ENCODE data around the gene ZNF385B. TPM values are rescaled to one million over a fixed set of nuclear protein-coding genes. Genes with fewer than 3 reads are reported as not detected.
A peak's percentile ranks its signal among the peaks of the same experiment; 100 is the strongest.

Gene ZNF385B
- total RNA-seq, 1 donor: 1.1 TPM

DNA sequence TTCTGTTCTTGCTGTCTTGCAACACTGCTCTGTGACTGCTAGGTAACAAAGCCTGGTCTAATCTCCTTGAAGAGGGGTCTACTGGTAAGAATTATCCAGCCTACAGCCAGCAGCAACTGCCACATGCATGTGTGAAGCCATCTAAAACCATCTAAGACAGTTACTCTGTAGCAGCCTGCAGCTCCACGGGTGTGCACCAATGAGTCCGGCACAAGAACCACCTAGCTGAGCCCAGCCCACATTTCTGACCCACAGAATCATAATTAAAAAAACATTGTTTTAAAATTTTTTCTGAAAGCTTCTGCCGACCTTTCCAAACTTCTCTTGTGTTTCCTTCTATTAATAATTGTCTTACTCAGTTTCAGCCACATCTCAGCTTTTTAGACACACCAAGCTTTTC is 102.8 kb downstream of the ZNF385B start:
- Histone ChIP-seq H2AFZ (ENCODE audit: low read length) (no peak overlapping the region), H3K36me3 (ENCODE audit: insufficient read depth, low read length) (no peaks in the 10 kb centered on the region), H3K9me3 (ENCODE audit: low read depth, low read length) (no peaks in the 10 kb centered on the region), H3K79me2 (ENCODE audit: insufficient read depth, low read length) (no peaks in the 10 kb centered on the region), H3K27me3 (ENCODE audit: insufficient read depth, low read length) (no peaks in the 10 kb centered on the region), H3K4me3 (ENCODE audit: insufficient read depth, low read length) (no peak overlapping the region), H3K27ac (ENCODE audit: low read depth, low read length) (no peak overlapping the region), H4K20me1 (ENCODE audit: insufficient read depth, low read length) (no peaks in the 10 kb centered on the region), H3K4me2 (ENCODE audit: insufficient read depth, low read length) (no peak overlapping the region), H3K4me1 (ENCODE audit: insufficient read depth, low read length) (no peaks in the 10 kb centered on the region)
- TF ChIP-seq, protein P1, sequence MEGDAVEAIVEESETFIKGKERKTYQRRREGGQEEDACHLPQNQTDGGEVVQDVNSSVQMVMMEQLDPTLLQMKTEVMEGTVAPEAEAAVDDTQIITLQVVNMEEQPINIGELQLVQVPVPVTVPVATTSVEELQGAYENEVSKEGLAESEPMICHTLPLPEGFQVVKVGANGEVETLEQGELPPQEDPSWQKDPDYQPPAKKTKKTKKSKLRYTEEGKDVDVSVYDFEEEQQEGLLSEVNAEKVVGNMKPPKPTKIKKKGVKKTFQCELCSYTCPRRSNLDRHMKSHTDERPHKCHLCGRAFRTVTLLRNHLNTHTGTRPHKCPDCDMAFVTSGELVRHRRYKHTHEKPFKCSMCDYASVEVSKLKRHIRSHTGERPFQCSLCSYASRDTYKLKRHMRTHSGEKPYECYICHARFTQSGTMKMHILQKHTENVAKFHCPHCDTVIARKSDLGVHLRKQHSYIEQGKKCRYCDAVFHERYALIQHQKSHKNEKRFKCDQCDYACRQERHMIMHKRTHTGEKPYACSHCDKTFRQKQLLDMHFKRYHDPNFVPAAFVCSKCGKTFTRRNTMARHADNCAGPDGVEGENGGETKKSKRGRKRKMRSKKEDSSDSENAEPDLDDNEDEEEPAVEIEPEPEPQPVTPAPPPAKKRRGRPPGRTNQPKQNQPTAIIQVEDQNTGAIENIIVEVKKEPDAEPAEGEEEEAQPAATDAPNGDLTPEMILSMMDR (IDR thresholded peaks at IDR 0.05; ENCODE audit: extremely low read depth, low read depth, low read length): no peak
- DNase-seq (ENCODE audit: insufficient read length, low spot score, missing footprints): no peak

DNA sequence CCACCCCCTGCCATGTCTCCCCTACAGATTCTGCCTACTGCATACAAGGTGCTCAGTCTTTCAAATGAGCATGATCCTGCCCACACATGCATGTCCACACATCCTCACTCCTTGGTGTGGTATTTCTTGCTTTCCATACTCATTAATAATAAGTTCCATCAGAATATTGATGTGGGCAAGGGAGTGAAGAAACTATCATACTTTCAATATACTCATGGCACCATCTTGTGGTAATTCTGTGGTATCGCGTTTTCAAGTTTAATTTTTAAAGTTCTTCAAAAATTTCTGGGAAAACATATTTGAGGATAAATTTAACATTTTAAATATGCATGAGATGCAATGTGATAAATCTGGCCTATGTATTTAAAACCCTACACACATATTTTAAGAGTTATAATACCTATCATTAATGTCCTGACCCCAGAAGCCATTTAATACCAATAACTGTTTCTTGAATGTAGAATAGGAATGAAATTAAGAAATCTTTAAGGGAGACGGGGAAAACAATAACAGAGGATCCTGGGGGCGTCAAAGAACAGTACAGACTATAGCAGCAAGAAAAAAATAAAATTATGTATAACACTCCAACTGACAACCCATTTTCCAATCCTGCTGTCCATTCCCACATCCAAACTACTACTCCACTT is 110.1 kb downstream of the ZNF385B start:
- H3K4me1 ChIP-seq (ENCODE audit: insufficient read depth, low read length): peaks cover 4% of the 10 kb centered on the region
- TF ChIP-seq, protein P1 (IDR thresholded peaks at IDR 0.05; ENCODE audit: extremely low read depth, low read depth, low read length): peak; percentile 63

GRCh38 chr2:179749210-179749609 is 112.2 kb downstream of the ZNF385B start:
- H3K4me3 ChIP-seq (ENCODE audit: insufficient read depth, low read length): no peak overlapping the region
- no peak overlapping the region for H3K27ac ChIP-seq (ENCODE audit: low read depth, low read length)
- H3K4me1 ChIP-seq (ENCODE audit: insufficient read depth, low read length): peaks cover 8% of the 10 kb centered on the region
- H3K9me3 ChIP-seq (ENCODE audit: low read depth, low read length): no peaks in the 10 kb centered on the region
- no peaks in the 10 kb centered on the region for H3K27me3 ChIP-seq (ENCODE audit: insufficient read depth, low read length)
- no peak overlapping the region for H3K4me2 ChIP-seq (ENCODE audit: insufficient read depth, low read length)
- no peaks in the 10 kb centered on the region for H4K20me1 ChIP-seq (ENCODE audit: insufficient read depth, low read length)
- no peak overlapping the region for H2AFZ ChIP-seq (ENCODE audit: low read length)
- DNase-seq (ENCODE audit: insufficient read length, low spot score, missing footprints): no peak
- no peaks in the 10 kb centered on the region for H3K36me3 ChIP-seq (ENCODE audit: insufficient read depth, low read length)
- no peaks in the 10 kb centered on the region for H3K79me2 ChIP-seq (ENCODE audit: insufficient read depth, low read length)
- TF ChIP-seq, protein P1 (IDR thresholded peaks at IDR 0.05; ENCODE audit: extremely low read depth, low read depth, low read length): no peak

More for the DNA sequence above, 110.1 kb downstream of the ZNF385B start:
- H3K4me3 ChIP-seq (ENCODE audit: insufficient read depth, low read length): no peak overlapping the region
- H3K27me3 ChIP-seq (ENCODE audit: insufficient read depth, low read length): no peaks in the 10 kb centered on the region
- H3K79me2 ChIP-seq (ENCODE audit: insufficient read depth, low read length): no peaks in the 10 kb centered on the region
- H2AFZ ChIP-seq (ENCODE audit: low read length): no peak overlapping the region
- H3K36me3 ChIP-seq (ENCODE audit: insufficient read depth, low read length): no peaks in the 10 kb centered on the region
- H3K4me2 ChIP-seq (ENCODE audit: insufficient read depth, low read length): no peak overlapping the region
- no peaks in the 10 kb centered on the region for H3K9me3 ChIP-seq (ENCODE audit: low read depth, low read length)
- H4K20me1 ChIP-seq (ENCODE audit: insufficient read depth, low read length): no peaks in the 10 kb centered on the region
- H3K27ac ChIP-seq (ENCODE audit: low read depth, low read length): no peak overlapping the region
- no peak for DNase-seq (ENCODE audit: insufficient read length, low spot score, missing footprints)

DNA sequence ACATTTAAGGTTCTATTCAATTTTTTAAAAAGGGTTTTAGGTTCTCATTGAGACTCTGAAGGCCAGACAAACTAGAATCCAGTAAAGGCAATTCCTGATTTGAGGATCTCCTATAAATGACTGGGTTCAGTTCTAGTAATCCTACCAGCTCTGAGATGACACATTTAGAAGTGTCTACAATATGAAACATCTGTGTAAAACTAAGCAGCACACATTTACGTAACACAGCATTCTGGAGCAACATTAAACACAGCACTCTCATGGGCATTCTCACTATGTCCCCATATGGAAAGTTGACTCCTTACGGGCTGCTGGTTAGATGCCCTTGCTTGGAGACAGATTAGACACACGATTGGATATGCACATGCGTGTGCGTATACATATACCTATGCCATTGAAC is 114.4 kb downstream of the ZNF385B start:
- no peak for DNase-seq (ENCODE audit: insufficient read length, low spot score, missing footprints)
- H3K4me2 ChIP-seq (ENCODE audit: insufficient read depth, low read length): no peak overlapping the region
- H3K36me3 ChIP-seq (ENCODE audit: insufficient read depth, low read length): no peaks in the 10 kb centered on the region
- no peaks in the 10 kb centered on the region for H3K9me3 ChIP-seq (ENCODE audit: low read depth, low read length)
- no peaks in the 10 kb centered on the region for H4K20me1 ChIP-seq (ENCODE audit: insufficient read depth, low read length)
- TF ChIP-seq, protein P1 (IDR thresholded peaks at IDR 0.05; ENCODE audit: extremely low read depth, low read depth, low read length): no peak
- H2AFZ ChIP-seq (ENCODE audit: low read length): no peak overlapping the region
- H3K79me2 ChIP-seq (ENCODE audit: insufficient read depth, low read length): no peaks in the 10 kb centered on the region
- no peak overlapping the region for H3K4me3 ChIP-seq (ENCODE audit: insufficient read depth, low read length)
- H3K27ac ChIP-seq (ENCODE audit: low read depth, low read length): no peak overlapping the region
- H3K4me1 ChIP-seq (ENCODE audit: insufficient read depth, low read length): peaks cover 8% of the 10 kb centered on the region
- H3K27me3 ChIP-seq (ENCODE audit: insufficient read depth, low read length): no peaks in the 10 kb centered on the region

All from osteoblast (primary cell).